Mononuclear cell (primary cell): ENCODE data around the gene SERPINA10. TPM values are rescaled to one million over a fixed set of nuclear protein-coding genes. Genes with fewer than 3 reads are reported as not detected.
"Not testable (repeated sequence)": the region's sequence is repeated elsewhere in the genome, so short reads cannot be mapped to it uniquely, and the experiment has no call there.

Experiments used
- H3K27me3 ChIP-seq: 2 replicates; pipeline ENCODE4 v1.6.0; 2011; ENCODE audit warnings: low read length, control low read depth; ENCODE audit not compliant: insufficient read depth
- H3K4me1 ChIP-seq: 2 replicates; pipeline ENCODE4 v1.5.1; 2011; ENCODE audit warnings: mild to moderate bottlenecking, low read length, control low read depth; ENCODE audit not compliant: insufficient read depth
- H3K4me3 ChIP-seq: 2 replicates; pipeline ENCODE4 v1.5.1; 2011; ENCODE audit warnings: mild to moderate bottlenecking, low read length, moderate library complexity
- H3K9me3 ChIP-seq: 2 replicates; pipeline ENCODE4 v1.5.1; 2011; ENCODE audit warnings: low read depth, mild to moderate bottlenecking, control low read depth, low read length
- total RNA-seq: library from RNA; depleted of rRNA; stranded (reverse); fragments of >200 nt; gene quantifications from one replicate; pipeline ENCODE4 v1.2.3, GENCODE V29; 2012

SERPINA10 gene
- total RNA-seq, 1 donor: not detected

DNA sequence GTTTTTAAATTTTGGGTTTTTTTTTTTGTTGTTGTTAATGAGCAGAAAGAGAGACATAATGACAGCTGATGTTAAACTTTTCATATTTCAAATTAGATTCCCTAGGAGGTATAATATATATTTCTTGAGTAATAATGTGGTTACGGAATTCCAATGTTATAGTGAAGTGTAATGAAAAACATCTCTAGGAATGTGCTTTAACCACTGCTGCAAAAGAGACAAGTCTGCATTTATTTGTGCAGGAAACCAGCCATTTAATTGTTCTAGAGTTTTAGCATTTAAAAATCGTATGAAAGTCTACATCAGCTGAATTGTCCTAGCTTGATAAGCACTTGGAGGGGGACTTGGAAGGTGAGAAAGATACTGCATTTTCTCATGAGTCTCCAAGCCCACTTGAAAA, 14.3 kb downstream of the SERPINA10 start:
- Histone ChIP-seq H3K9me3 (no peaks in the 10 kb centered on the region), H3K4me3 (no peak overlapping the region), H3K4me1 (no peaks in the 10 kb centered on the region), H3K27me3 (no peaks in the 10 kb centered on the region)

DNA sequence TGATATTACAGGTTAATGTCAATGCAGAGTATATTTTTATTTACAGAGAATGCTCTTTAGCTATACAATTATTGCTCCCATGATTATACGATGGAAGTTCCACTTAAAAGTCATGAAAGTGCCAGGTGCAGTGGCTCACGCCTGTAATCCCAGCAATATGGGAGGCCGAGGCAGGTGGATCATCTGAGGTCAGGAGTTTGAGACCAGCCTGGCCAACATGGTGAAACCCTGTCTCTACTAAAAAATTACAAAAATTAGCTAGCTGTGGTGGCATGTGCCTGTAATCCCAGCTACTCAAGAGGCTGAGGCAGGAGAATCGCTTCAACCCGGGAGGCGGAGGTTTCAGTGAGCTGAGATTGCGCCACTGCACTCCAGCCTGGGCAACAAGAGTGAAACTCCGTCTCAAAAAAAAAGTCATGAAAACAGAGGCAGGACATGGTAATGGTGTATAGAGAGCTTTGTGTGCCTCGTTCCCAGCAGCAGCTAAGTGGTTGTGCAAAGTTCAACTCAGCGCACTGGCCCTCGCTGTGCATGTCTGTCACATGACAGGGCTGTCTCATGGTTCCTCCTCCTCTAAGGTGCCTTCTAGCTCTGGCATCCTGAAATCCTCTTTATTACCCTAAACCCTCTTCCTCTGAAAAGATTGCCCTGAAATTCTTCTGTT, 16.0 kb downstream of the SERPINA10 start:
- not testable (repeated sequence) for H3K27me3 ChIP-seq

DNA sequence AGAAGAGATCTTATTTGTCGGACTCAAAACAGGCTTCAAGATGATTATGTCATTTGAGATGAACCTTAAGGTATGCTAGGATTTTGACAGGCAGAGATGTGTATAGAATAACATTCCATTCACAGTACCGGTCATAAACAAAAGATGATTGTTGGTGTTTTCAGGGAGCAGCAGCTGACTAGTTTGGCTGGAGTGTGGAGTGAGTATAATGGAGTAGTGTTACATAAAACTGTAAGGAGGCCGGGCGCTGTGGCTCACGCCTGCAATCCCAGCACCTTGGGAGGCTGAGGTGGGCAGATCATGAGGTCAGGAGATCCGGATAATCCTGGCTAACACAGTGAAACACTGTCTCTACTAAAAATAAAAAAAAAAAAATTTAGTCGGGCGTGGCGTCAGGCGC, 23.9 kb downstream of the SERPINA10 start:
- H3K4me1 ChIP-seq: no peaks in the 10 kb centered on the region

More for the DNA sequence above, 16.0 kb downstream of the SERPINA10 start:
- H3K4me1 ChIP-seq, H3K4me3 ChIP-seq, H3K9me3 ChIP-seq: not testable (repeated sequence)

DNA sequence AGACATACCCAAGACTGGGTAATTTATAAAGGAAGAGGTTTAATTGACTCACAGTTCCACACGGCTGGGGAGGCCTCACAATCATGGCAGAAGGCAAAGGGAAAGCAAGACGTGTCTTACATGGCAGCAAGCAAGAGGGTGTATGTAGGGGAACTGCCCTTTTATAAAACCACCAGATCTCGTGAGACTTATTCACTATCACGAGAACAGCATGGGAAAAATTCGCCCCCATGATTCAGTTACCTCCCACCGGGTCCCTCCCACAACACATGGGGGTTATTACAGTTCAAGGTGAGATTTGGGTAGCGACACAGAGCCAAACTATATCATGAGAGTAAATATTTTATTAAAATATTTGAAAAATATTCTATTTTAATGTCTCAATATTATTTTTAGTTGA, 24.5 kb downstream of the SERPINA10 start:
- not testable (repeated sequence) for H3K4me1 ChIP-seq, H3K9me3 ChIP-seq, H3K4me3 ChIP-seq, H3K27me3 ChIP-seq

More for the DNA sequence above, 23.9 kb downstream of the SERPINA10 start:
- Histone ChIP-seq H3K27me3 (no peaks in the 10 kb centered on the region), H3K4me3 (no peak overlapping the region), H3K9me3 (no peaks in the 10 kb centered on the region)

DNA sequence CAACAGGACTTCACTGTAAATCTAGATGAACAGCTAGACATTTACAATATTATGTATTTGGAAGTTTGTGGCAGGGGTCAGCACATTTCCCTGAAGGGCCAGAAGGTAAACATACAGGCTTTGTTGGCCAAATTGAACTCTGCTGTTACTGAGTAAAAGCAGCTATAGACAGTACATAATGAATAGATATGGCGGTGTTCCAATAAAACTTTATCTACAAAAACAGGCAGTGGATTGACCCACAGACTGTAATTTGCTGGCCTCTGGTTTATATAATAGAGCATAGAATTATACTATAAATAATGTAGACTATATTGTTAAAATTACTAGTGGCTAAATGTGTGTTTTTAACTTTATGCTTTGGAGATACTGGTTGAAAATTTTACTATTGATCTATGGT, 25.7 kb downstream of the SERPINA10 start:
- no peaks in the 10 kb centered on the region for H3K4me1 ChIP-seq
- H3K27me3 ChIP-seq: no peaks in the 10 kb centered on the region
- no peak overlapping the region for H3K4me3 ChIP-seq
- H3K9me3 ChIP-seq: peaks cover 6% of the 10 kb centered on the region

DNA sequence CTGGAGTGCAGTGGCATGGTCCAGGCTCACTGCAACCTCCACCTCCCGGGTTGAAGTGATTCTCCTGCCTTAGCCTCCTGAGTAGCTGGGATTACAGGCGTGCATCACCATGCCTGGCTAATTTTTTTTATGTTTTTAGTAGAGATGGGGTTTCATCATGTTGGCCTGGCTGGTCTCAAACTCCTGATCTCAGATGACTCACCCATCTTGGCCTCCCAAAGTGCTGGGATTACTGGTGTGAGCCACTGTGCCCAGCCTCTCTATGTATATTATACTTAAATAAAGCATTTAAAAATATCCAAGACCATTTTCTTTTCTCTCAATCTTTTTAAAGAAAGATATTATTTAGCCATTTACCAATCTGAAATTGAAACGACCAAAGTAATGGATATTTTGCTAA, 28.9 kb downstream of the SERPINA10 start:
- peaks cover 15% of the 10 kb centered on the region for H3K9me3 ChIP-seq
- not testable (repeated sequence) for H3K27me3 ChIP-seq, H3K4me1 ChIP-seq, H3K4me3 ChIP-seq

DNA sequence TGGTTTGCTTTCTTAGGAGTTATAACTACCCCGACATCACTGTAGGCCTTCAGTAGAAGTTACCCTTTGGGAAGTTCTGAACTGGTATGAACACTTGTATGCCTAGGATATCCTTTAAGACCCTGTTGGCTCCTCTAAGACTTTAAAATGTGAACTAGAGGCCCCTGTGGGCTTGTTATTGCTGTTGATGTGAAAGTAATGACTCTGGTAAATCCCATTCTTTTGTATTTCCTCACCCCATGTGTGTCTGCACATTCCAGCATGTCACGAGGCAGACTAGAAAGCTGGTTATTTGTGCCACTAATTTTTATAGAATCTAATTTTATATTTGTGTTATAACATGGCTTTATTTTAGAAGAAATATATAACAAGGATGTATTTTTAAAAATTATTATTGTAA, 48.9 kb downstream of the SERPINA10 start:
- peaks cover 4% of the 10 kb centered on the region for H3K27me3 ChIP-seq
- no peaks in the 10 kb centered on the region for H3K9me3 ChIP-seq
- no peaks in the 10 kb centered on the region for H3K4me1 ChIP-seq
- no peak overlapping the region for H3K4me3 ChIP-seq

DNA sequence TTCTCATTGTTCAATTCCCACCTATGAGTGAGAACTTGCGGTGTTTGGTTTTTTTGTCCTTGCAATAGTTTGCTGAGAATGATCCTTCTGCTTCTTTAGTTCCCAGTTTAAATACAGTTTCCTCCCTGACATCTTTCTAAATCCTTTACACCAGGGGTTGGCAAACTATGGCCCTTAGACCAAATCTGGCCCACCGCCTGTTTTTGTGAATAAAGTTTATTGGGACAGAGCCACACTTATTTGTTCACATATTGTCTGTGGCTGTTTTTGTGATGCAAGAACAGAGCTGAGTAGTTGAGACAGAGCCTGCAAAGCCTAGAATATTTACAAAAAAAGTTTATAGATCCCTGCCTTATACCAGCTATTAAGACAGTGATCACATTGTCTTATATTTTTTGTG, 53.7 kb downstream of the SERPINA10 start:
- Histone ChIP-seq H3K27me3 (peaks cover 4% of the 10 kb centered on the region), H3K4me1 (no peaks in the 10 kb centered on the region), H3K9me3 (no peaks in the 10 kb centered on the region), H3K4me3 (no peak overlapping the region)

DNA sequence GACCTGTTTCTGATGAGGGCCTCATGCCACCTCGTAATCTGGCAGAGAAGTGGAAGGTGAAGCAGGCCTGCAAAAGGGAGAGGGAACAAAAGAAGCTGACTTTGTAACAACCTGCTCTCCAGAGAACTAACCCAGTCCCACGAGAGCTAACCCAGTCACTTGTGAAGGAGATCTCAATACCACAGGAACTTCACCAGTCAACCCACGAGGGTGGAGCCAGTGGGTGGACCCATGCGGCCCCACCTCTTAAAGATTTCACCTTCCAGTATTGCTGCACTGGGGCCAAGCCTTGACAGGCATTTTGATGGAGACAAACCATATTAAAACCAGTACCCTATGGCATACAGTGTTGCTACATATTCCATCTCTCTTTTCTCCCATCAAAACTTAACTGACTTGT, 55.1 kb downstream of the SERPINA10 start:
- Histone ChIP-seq H3K4me1 (no peaks in the 10 kb centered on the region), H3K4me3 (no peak overlapping the region), H3K9me3 (no peaks in the 10 kb centered on the region), H3K27me3 (peaks cover 2% of the 10 kb centered on the region)

DNA sequence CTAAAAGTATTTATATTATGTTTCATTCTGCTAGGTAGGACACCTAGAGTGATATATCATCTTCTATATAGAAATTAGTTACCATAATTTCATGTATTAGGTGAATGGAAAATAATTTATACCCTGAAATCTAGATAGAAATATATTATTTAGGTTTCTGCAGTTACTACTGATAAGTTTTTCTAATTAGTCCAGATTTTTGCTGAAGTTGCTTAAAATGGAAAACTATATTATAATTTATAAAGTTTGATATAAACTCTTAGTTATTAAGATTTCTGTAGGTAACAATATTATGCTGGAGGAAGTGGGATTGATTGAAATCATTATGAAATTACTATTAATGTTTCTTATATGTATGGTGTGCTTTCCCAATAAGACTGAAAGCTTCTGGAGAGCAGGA, 56.0 kb downstream of the SERPINA10 start:
- Histone ChIP-seq H3K4me3 (no peak overlapping the region), H3K27me3 (no peaks in the 10 kb centered on the region), H3K4me1 (no peaks in the 10 kb centered on the region), H3K9me3 (no peaks in the 10 kb centered on the region)

Other genes starting within 250 kb of the SERPINA10 start
- 319 TPM for gene DDX24, start 212.1 kb downstream of the SERPINA10 start, total RNA-seq
- 1.0 TPM for gene IFI27L1, start 212.0 kb downstream of the SERPINA10 start, total RNA-seq
- gene IFI27, start 182.5 kb downstream of the SERPINA10 start, total RNA-seq: 0.84 TPM
- 23.9 TPM for gene IFI27L2, start 163.7 kb downstream of the SERPINA10 start, total RNA-seq
- 0.84 TPM for gene PPP4R4, start 118.9 kb downstream of the SERPINA10 start, total RNA-seq
- gene SERPINA6, start 30.1 kb upstream of the SERPINA10 start, total RNA-seq: not detected
- 0.21 TPM for gene SERPINA2, start 73.4 kb upstream of the SERPINA10 start, total RNA-seq
- 453 TPM for gene SERPINA1, start 95.3 kb upstream of the SERPINA10 start, total RNA-seq
- gene SERPINA11, start 159.5 kb upstream of the SERPINA10 start, total RNA-seq: not detected
- gene SERPINA9, start 182.9 kb upstream of the SERPINA10 start, total RNA-seq: not detected
- not detected for gene SERPINA12, start 216.2 kb upstream of the SERPINA10 start, total RNA-seq